DMS 273 treated with DMSO at 0.1 percent for 48 hours (cell line): Measurements from ENCODE around the gene BRINP2.

Source experiments
- DNase-seq: peaks from one replicate; lab custom pipeline; 2025; lab: John Stamatoyannopoulos, UW

The BRINP2 gene

DNA sequence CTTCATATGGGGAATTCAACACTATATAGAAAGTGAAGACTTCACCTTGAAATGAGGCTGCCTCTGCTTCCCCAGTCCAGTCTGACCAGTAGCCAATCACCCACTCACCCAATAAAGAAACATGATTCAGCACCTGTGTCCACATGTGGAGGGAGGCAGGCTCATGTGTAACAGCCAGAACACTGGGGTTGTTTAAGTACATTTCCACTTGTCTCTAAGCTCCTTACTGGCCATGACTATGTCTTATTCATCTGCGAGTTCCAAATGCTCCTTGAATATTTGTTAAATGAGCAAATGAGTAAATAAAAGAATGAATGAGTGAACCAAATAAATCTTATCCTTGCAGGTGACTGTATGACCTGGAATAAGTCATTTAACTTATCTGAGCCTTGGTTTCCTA, 100.1 kb downstream of the BRINP2 start:
- no peak for DNase-seq

DNA sequence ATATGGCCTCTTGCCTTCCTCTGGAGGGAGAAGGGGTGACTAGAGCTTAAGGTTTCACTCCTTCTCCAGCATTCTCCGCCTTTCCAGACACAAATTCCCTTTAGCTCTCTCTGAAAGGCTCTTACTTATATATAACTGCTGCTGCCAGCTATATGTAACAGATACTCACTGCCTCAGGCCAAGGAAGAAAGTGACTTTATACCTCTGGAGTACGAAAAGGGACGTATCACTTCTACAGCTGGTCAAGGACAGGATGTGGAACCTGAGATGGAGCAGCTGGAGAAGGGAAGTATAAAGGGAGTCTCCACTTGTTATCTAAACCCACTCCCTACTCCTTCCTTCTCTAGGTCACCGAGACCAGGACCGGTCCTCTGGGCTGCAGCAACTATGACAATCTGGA, 102.4 kb downstream of the BRINP2 start:
- no peak for DNase-seq

DNA sequence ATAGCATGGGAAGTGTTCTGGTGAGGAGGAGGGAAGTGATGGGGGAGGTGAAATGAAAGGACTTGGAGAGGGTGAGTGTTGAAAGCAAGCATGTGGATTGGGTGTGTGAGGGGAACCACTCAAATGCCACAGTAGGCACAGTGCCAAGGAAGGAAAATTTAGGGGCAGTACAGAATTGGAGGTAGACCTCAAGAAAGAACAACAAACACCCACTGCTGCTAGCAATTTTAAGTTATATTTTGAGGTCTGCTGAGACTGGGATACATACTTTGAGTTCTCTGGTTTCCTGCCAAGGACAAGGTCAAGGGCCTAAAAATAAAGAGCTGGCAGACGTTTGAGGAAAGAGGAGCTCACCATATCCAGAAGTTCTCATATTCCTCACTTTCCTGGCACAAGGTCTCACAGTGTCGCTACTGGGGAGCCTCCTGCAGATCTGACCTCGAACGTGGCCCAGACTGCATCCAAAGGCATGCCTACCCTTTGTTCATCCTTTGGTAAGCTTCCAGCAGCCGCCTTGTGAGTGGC, 104.0 kb downstream of the BRINP2 start:
- no peak for DNase-seq

DNA sequence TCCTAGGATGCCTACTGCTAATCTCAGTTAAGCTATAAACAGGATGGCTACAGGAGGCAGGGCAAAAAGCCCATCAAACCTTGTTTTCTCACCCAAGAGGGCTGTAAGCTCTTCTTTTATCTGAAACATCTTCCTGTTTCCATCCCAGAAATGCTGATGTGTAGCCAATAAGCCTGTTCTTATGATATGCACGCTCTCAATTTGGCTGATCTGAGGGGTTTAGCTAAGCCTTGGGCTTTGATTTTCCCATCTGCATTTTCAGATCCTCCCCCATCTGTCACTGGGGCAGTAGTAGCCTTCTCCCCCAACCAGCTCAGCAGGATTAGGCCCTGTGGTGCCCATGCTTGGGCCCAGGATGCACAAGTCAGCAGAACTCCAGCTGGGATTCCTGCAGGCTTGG, 105.0 kb downstream of the BRINP2 start:
- DNase-seq = no peak

DNA sequence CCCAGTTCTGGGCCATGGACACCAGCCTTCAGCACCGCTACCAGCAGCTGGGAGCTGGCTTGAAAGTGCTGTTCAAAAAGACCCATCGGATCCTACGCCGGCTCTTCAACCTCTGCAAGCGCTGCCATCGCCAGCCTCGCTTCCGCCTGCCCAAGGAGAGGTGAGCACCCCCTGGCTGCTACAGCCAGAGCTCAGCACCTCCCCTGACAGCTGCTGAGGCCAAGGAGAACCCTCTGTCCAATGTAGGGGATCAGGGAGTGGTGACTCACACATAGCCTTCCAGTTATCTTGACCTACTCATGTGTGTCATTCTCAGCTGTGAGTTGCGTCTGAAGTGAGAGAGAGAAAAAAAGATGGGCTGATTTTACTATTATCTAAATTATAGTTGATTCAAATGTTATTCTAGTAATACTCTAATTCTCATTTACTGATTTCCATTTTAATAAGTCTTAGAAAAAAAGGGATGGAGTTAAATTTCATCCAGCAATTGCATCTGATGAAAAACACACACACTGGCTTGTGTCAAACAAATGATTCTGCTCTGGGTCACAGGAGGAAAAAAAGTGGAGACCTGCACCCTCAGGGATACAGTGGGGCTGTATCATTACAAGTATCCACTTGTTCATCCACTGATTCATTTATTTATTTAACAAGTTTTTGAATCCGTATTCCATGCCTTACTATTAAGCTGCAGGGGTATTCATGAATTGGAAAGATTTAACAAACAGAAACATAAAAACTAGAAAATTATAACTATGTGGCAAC, 108.0 kb downstream of the BRINP2 start:
- no peak for DNase-seq

DNA sequence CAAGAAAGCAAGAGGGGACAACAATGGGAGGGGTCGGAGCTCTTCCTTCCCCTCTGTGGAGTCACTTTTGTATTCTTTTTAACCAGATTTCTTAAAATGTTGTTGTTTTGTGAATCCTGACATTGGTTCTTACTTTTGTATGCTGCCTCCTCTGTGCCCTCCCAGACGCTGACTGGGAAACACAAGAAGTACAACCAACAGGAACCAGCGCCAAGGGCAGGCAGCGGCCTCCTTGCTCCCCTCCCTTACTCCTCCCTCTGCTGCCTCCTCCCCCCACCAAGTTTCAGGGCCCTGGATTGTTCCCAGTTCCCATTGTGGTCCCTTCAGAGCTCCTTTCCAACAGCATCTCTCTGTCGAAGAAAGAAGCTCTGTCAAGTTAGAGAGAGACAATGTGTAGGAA, 111.1 kb downstream of the BRINP2 start:
- no peak for DNase-seq

DNA sequence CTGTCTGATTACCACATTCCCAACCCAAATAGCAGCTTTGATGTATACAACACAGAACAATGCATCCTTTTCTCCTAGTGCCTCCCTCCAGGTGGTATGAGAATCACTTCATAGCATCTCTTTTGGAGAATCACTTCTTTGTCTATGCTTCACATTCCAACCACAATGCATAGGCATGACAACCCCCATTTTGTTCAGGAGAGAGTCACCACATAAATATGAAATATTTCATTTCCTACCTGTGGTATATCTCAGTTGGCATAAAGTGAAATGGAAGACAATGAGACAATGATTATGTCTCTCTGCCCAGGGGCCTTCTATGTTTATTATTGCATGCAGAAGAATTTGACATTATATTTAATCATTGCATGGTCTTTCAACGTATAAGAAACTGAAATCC, 112.2 kb downstream of the BRINP2 start:
- DNase-seq = no peak

DNA sequence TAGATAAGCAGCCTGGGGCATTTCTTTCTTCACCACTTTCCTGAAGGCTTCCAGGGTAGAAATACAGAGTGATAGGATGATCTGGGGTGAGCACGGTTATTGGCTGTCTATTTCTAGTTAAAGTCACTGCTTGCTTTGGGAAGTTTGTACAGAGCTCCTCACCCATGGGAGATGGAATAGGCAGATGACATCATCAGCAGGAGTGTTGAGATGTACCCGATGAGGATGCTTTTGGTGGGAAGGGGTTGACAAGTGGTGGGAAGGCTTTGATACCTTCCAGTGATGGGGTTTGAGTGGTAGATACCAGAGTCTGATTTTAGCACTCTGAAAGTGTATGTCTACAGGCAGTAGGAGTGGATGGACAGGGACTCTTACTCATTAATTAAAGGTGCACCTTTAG, 112.6 kb downstream of the BRINP2 start:
- DNase-seq = no peak

DNA sequence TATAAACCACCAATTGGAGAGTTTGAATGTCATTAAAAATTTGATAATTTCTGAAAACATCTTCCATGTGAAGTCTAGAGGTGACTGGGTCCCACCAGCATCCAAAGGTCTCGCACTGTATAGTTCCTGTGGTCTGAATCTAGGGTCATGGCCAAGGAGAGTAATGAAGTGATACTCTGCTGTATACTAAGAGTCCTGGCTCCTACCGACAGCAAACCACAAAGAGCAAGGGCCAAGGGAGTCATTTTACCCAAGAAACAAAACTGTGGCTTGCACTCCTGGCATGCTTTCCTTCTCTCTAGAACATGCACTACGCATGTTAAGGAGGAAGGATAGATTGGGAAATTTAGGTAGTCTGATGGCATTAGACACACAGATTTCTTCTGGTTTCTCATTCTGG, 115.6 kb downstream of the BRINP2 start:
- no peak for DNase-seq

DNA sequence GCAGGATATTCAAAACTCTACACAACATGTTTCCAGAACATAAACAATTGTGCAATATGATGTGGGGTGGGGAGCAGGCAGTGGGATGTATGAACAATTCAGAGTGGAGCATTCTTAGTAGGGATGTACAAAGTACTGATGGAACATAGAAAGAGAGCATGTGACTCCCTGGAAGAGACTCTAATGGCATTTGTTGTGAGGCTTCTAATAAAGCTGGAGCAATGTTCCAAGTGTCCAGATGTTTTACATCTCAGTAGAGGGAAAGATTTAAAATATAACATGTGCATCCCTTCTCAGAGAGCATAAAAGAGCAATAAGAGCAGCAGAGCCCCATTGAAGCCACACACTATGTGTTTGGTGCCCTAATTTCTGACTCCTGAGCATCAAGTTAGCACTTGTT, 116.5 kb downstream of the BRINP2 start:
- DNase-seq = no peak

DNA sequence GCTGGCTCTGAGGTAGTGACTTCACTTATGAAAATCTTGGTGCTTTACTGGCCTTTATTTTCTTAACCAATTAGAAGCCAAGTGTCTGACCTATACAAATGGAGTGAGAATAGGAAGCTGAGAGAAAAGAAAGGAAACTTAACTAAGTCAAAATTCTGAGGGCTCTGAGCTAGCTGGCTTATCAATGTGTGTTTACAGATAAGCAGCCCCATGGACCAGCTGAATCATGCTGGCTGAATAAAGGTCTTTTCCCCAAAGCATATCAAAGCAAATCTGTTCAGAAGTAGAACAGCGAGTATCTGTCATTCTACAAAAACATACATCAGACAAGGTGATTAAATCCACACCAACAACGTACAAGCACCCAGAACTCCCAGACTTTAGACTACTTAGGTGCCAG, 117.2 kb downstream of the BRINP2 start:
- DNase-seq = no peak

DNA sequence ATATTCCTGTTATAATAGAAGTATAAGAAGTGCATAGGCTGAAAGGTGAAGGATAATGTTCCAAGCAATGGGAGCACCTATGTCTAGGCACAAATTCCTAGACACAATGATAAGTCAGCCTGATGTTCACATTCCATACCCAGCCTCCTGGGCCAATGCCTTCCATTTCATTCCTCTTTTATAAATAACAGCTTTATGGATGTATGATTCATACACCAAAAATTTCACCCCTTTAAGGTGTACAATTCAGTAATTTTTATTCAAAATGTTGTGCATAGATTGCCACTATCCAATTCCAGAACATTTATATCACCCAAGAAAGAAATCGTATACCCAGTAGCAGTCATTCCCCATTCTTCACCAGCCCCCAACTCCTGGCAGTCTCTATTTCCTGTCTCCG, 118.8 kb downstream of the BRINP2 start:
- DNase-seq = no peak

DNA sequence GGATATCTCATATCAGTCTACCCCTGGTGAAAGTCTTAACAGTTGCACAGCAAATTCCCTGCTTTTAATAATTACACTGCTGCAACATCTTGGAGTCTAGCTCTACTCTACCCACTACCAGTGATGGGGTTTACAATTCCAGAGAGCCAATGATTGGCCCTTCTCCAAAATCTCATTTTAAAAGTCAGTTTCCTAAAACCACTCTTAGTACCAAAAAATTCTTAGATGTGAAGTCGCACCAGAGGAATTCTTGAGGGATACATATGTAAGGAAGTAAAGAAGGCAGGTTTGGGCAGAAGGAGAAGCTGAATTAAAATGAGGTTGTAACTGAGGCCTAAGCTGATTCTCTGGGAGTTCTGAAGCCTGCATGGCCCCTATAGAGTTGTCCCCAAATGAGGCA, 129.7 kb downstream of the BRINP2 start:
- DNase-seq = no peak

DNA sequence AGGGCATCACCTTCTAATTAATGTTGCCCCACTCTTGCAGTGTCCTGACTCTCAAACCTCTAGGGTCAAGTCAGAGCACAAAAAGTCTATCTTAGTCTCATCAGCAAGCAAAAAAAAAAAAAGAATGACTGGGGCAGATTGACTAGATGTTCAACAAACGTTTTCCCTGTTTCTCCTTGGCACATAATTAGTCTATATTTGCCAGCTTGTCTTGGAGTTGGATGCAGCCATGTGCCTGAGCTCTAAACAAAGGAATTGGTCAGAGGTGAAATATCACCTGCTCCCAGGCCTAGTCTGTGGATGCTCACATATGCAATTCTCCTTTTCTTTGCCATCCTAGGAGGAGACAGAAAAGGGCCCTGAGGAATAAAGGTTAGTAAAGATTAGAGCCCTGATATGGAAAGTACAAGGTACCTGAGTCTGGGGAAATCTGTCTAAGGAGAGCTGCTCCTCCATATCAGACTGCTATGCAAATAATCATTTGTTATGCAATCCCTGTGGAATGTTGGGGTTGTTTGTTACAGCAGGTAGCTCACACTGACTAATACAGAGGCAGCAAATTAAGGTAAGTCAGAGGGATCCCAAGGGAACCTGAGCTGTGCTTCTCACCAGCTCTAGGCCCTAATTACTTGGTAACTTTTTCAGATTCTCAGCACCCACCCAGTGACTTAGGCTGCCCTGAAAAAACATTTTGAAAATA, 130.8 kb downstream of the BRINP2 start:
- DNase-seq = no peak

DNA sequence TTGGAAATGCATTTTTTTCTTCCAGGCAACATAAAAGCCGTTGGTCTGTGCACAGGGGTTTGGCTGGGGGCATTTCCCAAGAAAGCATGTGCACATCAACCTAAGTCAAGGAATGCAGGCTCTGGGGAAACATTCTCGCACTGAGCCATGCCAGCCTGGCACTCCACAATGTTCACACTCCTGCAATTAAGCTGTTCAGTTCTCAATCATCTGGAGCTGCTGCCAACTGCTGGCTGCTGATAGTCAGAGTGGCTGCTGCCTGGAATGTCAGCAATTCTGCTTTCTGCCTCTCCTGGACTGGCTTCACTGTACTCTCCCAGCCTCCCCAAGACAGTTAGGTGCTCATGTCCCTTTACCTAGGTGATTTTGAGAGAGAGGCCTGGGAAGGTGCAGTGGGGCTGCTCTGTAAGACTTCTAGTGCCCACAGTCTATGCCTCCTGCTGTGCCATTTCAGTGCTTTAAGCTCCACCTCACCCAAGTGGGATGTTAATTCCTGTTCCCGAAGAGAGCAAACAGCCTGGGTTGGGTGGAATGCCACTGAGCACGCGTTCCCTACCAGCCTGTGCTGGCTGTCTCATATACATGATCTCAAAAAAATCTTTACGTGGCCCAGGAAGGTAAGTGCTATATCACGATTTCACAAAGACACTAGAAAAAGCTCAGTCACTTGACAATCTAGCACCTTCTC, 131.7 kb downstream of the BRINP2 start:
- no peak for DNase-seq

DNA sequence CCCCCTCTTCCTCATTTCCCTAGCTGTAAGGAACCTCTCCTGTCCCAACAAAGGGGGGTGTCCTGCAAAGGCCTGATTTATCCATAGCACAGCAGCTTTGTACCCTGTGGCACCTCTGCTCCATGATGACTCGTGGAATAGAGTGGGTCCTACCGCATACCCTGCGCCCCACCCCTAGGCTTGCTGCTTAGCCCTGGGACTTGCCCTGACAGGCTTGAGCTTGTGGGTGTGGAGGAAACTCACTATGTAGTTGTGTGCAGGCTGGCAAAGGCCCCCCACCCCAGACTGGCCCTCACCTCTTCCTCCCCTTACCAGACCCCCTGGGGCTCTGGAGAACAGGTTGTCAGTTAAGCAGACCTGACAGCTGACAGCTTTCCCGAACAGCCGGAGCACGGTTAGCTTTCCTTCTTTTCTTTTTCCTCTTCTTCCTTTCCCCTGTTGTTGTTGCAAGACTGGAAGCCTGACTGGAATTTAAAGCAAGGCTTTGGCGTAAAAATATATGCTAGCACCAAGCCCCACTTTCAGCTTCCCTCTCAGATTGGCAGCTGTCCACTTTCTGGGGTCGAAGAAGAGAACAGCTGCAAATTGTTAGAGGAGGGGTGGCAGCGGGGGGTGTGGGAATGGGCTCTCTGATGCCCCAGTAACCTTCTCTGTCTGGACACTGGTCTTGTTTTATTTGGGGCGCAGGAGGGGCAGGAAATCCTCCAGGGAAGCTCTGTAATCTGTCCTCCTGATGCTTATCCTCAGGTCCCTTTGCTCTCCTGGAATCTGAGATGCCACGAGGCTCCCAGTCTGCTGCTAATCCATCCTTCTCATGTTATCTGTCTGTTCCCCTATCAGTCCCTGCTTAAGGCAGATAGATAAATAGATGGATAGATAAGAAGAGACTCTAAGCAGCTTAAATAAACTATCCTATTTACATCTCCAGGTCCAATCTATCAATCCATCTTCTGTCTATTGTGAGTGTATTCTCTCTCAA, 134.6 kb downstream of the BRINP2 start:
- DNase-seq = no peak

DNA sequence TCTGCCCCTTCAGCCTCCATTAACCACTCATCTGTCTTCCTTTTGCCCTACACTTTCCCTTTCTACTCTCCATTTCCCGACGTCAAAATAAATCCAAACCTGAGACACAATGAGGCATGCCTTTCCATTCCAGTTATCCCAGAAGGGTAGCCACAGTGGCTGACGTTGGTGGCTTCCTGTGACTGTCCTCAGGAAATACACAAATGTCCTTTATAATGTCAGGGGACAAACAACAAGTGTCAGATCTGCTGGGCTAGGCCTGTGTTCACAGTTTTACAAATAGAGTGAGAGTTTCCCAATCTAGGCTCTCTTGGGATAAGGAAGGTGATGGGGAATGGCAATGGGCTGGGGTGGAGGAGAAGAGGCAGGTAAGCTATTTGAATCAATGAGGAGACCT, 135.3 kb downstream of the BRINP2 start:
- DNase-seq = no peak

DNA sequence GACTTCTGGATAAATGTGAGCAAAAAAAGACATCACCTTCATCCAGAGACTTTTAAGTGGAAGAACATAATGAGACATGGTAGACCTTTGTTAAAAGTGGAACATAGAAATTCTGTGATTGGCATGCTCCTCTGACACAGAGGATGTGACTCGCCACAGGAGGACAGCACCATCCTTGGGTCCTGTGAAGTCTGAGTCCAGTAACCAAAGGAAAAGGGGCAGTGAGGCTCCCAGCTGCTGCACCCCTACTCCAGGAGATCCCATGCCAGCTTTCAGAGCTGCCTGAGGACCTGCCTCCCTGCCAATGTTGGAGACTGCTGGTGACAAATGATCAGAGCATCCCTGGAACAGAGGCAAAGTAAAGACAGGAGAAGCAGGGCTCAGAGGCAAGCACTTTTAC, 136.2 kb downstream of the BRINP2 start:
- DNase-seq = no peak

DNA sequence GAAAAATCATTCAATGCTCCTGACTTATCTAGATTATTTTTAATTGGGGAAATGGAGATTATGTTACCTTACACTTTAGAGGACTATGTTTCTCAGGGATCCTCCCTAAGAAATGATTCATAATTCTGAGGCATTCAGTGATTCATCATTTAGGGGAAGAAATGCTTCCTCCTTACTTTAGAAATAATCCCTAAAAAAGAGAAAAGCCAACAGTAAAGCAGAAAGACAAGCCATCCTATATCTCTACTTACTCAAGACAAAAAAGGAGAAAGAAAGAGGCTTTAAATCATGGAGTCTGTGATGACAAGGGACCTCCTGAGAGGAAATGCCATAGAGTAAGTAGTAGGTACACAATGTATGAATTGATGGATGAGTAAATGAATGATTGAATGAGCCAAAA, 137.0 kb downstream of the BRINP2 start:
- no peak for DNase-seq

DNA sequence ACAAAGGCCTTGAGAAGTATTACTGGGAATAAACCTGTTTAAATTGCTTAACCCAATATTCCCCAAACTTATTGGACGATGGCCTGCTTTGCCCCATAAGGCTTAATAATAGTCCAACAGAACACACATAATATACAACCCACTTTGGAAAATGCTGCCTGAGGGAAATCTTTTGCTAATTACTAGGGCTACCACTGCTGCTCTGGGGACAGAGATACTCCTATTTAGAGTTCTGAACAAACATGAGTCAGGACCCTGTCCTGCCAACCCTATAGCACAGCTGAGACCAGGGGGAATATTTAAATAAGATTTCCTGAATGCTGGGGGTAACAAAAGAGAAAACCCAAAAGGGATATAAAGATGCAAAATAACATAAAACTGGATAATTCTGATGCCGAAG, 139.1 kb downstream of the BRINP2 start:
- no peak for DNase-seq

DNA sequence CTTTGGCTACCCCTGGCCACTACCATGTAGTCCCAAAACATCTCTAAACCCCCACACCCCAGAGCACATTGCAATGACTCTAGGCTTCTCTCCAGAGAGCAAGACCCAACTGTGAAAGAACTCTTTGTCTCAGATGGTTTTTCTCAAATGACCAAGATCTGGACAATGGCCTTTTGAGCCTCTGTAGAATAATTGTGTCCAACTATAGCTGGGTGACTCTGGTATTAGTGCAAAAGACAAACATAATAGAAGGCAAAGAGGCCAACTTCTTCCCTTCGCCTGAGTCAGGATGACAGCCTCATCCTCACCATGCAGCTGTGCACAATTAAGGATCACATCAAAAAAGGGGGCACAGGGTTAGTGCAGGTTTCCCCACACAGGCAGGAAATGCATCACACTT, 139.6 kb downstream of the BRINP2 start:
- DNase-seq = no peak

DNA sequence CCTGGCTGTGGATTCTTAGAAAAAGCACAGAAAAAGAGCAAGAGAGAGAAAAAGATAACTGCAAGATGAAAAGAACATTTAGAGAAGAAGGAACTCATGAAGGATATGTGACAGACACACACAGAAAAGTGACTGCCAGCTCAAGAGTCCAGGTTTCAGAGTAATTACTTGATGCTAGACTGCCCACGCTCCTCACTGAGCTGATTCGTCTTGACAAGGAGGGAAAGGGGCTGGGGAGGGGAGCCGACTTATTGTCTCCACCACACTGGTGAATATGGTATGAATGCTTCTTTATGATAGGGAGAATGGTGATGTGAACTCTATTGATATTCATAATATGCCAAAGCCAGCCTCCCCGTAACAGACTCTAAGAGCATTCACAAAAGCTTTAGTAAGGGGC, 140.4 kb downstream of the BRINP2 start:
- no peak for DNase-seq
